ENCODE results near the gene RC3H1.

RC3H1 gene

DNA sequence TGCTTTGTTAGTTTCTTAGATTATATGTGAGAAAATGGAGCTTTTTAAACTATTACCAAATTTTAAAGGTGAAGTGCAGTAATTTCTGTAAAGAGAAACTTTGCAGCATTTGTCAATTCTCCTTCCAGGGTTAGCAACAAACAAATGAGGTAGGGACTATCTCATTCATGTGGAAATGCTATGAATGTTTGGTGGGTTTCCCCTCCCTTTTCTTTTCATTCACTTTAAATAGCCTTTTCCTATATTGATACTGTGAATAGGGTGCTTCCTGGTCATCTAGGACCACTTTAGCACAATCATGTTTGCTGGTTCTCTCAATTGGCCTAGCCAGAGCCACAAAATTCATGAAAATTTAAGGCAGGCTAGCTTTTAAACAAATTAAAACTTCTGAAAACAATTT is 133.4 kb downstream of the RC3H1 start:
- H3K27ac ChIP-seq = no peak overlapping the region
- no peaks in the 10 kb centered on the region for H3K27me3 ChIP-seq
- TF ChIP-seq, protein P1, sequence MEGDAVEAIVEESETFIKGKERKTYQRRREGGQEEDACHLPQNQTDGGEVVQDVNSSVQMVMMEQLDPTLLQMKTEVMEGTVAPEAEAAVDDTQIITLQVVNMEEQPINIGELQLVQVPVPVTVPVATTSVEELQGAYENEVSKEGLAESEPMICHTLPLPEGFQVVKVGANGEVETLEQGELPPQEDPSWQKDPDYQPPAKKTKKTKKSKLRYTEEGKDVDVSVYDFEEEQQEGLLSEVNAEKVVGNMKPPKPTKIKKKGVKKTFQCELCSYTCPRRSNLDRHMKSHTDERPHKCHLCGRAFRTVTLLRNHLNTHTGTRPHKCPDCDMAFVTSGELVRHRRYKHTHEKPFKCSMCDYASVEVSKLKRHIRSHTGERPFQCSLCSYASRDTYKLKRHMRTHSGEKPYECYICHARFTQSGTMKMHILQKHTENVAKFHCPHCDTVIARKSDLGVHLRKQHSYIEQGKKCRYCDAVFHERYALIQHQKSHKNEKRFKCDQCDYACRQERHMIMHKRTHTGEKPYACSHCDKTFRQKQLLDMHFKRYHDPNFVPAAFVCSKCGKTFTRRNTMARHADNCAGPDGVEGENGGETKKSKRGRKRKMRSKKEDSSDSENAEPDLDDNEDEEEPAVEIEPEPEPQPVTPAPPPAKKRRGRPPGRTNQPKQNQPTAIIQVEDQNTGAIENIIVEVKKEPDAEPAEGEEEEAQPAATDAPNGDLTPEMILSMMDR (IDR thresholded peaks at IDR 0.05) = no peak
- peaks cover 21 to 41% (median 25%) of the 10 kb centered on the region in 3 donors for H3K36me3 ChIP-seq
- H3K4me3 ChIP-seq = no peak overlapping the region
- DNase-seq = no peak
- H3K4me1 ChIP-seq = no peaks in the 10 kb centered on the region
- H3K9me3 ChIP-seq = no peaks in the 10 kb centered on the region
- intact Hi-C loops (cut with DNase I; ENCODE audit: low total_unique reads) = no loop called here

DNA sequence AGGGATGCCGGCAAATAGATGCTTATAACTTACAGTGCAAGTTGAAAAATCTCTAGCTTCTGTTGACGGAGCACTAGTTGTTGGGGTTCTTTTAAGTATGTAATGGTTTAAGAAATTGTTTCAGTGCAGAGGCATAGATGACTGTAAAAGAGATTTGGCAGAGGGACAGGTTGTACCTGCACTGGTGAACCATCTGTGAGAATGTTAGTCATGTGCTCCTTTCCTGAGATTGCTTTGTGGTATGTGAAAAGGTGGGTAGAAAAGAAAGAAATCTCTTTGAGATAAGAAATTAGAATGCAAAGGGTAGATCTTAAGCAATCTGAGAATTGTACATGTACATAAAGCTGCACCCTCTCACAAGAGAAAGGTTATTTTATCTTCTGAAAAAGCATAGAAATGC is 134.5 kb downstream of the RC3H1 start:
- intact Hi-C loops (cut with DNase I; ENCODE audit: low total_unique reads) = no loop called here
- no peaks in the 10 kb centered on the region for H3K4me1 ChIP-seq
- H3K27me3 ChIP-seq = no peaks in the 10 kb centered on the region
- H3K27ac ChIP-seq = no peak overlapping the region
- TF ChIP-seq, protein P1 (IDR thresholded peaks at IDR 0.05) = no peak
- no peak for DNase-seq
- peaks cover 21 to 41% (median 25%) of the 10 kb centered on the region in 3 donors for H3K36me3 ChIP-seq
- H3K9me3 ChIP-seq = no peaks in the 10 kb centered on the region
- no peak overlapping the region for H3K4me3 ChIP-seq

DNA sequence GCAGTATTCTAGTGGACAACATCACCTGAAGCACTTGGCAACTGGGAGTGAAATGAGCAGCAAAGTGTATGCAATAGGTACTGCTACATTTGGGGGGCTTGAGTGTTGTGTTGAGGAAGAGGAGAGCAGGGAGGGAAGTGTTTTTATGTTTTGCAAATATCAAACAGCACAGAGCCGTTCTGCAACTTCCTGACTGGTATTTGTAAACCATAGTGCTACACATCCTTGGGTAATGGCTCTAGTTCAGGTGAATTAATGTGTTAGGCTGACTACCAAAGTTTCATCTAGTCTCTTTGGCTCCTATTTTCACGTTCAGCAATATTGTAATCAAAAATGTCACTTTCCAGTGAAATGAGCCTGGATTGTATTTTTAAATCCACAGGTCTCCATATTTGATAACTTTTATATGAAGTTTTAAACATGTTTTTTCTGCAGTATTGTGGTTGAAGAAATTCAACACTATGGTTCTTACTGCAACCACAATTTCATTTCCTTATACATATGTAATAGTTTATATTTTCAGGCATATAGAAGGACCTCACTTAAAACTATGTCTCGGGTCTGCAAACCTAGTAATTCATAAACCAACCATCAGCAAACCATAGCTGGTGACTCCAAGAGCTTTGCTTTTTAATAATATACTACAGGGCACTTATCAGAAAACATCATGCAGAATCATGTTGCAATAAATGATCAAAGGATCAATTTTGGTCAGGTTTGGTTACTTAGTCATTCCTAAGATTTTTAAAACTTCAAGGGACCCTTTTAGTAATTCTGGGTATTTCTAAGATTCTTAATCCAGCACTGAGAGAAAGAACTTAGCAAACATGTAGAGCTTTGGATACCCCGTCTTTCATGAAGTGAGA is 135.2 kb downstream of the RC3H1 start:
- DNase-seq = no peak
- no peaks in the 10 kb centered on the region for H3K4me1 ChIP-seq
- no peak overlapping the region for H3K4me3 ChIP-seq
- H3K27me3 ChIP-seq = no peaks in the 10 kb centered on the region
- intact Hi-C loops (cut with DNase I; ENCODE audit: low total_unique reads) = no loop called here
- no peaks in the 10 kb centered on the region for H3K9me3 ChIP-seq
- H3K36me3 ChIP-seq = peaks cover 21 to 41% (median 25%) of the 10 kb centered on the region in 3 donors
- TF ChIP-seq, protein P1 (IDR thresholded peaks at IDR 0.05) = no peak
- H3K27ac ChIP-seq = no peak overlapping the region

DNA sequence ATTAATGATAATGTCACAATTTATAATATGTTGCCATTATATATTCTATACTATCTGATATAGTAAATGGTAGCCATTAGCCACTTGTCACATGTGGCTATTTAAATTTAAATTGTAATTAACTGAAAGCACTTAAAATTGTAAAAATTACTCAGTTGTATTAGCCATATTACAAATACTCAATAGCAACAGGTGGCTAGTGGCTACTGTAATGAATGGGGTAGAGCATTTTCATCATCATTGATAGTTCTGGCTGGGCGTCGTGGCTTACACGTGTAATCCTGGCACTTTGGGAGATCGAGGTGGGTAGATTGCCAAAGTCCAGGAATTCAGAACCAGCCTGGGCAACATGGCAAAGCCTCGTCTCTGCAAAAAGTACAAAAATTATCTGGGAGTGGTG is 137.5 kb downstream of the RC3H1 start:
- intact Hi-C loops (cut with DNase I; ENCODE audit: low total_unique reads) = no loop called here
- H3K36me3 ChIP-seq = peaks cover 24 to 43% (median 25%) of the 10 kb centered on the region in 3 donors
- H3K27ac ChIP-seq = no peak overlapping the region
- no peak overlapping the region for H3K4me3 ChIP-seq
- H3K9me3 ChIP-seq = no peaks in the 10 kb centered on the region
- TF ChIP-seq, protein P1 (IDR thresholded peaks at IDR 0.05) = no peak
- DNase-seq = no peak
- H3K4me1 ChIP-seq = no peaks in the 10 kb centered on the region
- no peaks in the 10 kb centered on the region for H3K27me3 ChIP-seq

Data from tibial artery (tissue), 4 donors.